H1 (cell line): ENCODE measurements around the gene SUSD5. TPM values are rescaled to one million over a fixed set of nuclear protein-coding genes. Genes with fewer than 3 reads are reported as not detected.

Source experiments
- ASH2L ChIP-seq: fragments of 200-600, 300-600 bp; sonication (generic); IDR thresholded peaks from one replicate; pipeline ENCODE4 v1.7.1; 2017; ENCODE audit warnings: low read length
- CREB1 ChIP-seq: IDR thresholded peaks from 2 replicates; pipeline ENCODE4 v1.6.1; 2012; ENCODE audit warnings: inconsistent platforms
- EP300 ChIP-seq, 2 experiments: IDR thresholded peaks; 1 replicate in 1 of 2; 2 replicates in 1 of 2; pipeline ENCODE4 v1.6.1; 2011 to 2012; ENCODE audit warnings: low read depth in 2 of 2, low read length in 2 of 2, mild to moderate bottlenecking in 2 of 2, borderline replicate concordance in 1 of 2, inconsistent platforms in 1 of 2, moderate library complexity in 1 of 2
- EZH2 ChIP-seq: fragments of 200-600 bp; sonication (generic); IDR thresholded peaks from 2 replicates; pipeline ENCODE4 v1.7.1; 2012; ENCODE audit warnings: low read depth, mild to moderate bottlenecking, moderate library complexity, low read length, inconsistent platforms; ENCODE audit not compliant: severe bottlenecking
- KDM4A ChIP-seq: IDR thresholded peaks from one replicate; pipeline ENCODE4 v1.7.1; 2012; ENCODE audit warnings: low read depth, mild to moderate bottlenecking, moderate library complexity, low read length, inconsistent platforms; ENCODE audit not compliant: severe bottlenecking
- PHF8 ChIP-seq: fragments of 200-600 bp; sonication (generic); conservative IDR thresholded peaks from 2 replicates; pipeline ENCODE4 v1.7.1; 2012; ENCODE audit warnings: low read depth, mild to moderate bottlenecking, inconsistent platforms, low read length, moderate library complexity
- POU5F1 ChIP-seq: IDR thresholded peaks from 2 replicates; pipeline ENCODE4 v1.6.1; 2011; ENCODE audit warnings: low read depth, mild to moderate bottlenecking, low read length, moderate library complexity
- RAD21 ChIP-seq, 2 experiments: IDR thresholded peaks in 1 of 2; conservative IDR thresholded peaks in 1 of 2; 2 replicates each; pipeline ENCODE4 v1.6.1; 2011; ENCODE audit warnings: low read depth in 2 of 2, low read length in 2 of 2, improper control_type of control experiment in 1 of 2, inconsistent platforms in 1 of 2, mild to moderate bottlenecking in 1 of 2, moderate library complexity in 1 of 2
- RBBP5 ChIP-seq: IDR thresholded peaks from 2 replicates; pipeline ENCODE4 v1.7.1; 2012; ENCODE audit warnings: low read depth, mild to moderate bottlenecking, inconsistent platforms, low read length, moderate library complexity, borderline replicate concordance
- SP4 ChIP-seq: IDR thresholded peaks from 2 replicates; pipeline ENCODE4 v1.6.1; 2012; ENCODE audit warnings: low read length, inconsistent platforms
- TBP ChIP-seq: IDR thresholded peaks from 2 replicates; pipeline ENCODE4 v1.6.1; 2011; ENCODE audit warnings: low read depth, low read length, improper control_type of control experiment
- polyA plus RNA-seq, 7 experiments: library from polyadenylated mRNA; depleted of rRNA in 3 of 7; stranded (reverse) in 5 of 7; unstranded in 2 of 7; fragments of >200 nt in 5 of 7; fragments of 200-250 nt in 2 of 7; gene quantifications; 1 replicate in 5 of 7; 2 replicates in 1 of 7; 4 replicates in 1 of 7; pipeline versions ENCODE4 v1.2.1 to v1.2.3, GENCODE V29; 2011 to 2013; ENCODE audit warnings: missing spikeins in 2 of 7, mixed read lengths in 2 of 7
- total RNA-seq: library from RNA; stranded (reverse); fragmentation: NEBNext Ultra II Directional; extraction: Animal tissue kit (Norgen Biotek cat#: 25700); gene quantifications from 2 replicates; pipeline ENCODE4 v1.2.1, GENCODE V29; 2021
- TF ChIP-seq, protein P1 (sequence below): IDR thresholded peaks from 2 replicates; pipeline ENCODE4 v1.6.1; 2012; ENCODE audit warnings: inconsistent platforms
- TF ChIP-seq, protein P2 (sequence below): IDR thresholded peaks from 2 replicates; pipeline ENCODE4 v1.6.1; 2011; ENCODE audit warnings: low read depth, mild to moderate bottlenecking, low read length; ENCODE audit not compliant: insufficient read depth
- TF ChIP-seq, protein P3 (sequence below): IDR thresholded peaks from 2 replicates; pipeline ENCODE4 v1.6.1; 2012; ENCODE audit warnings: inconsistent platforms
- TF ChIP-seq, protein P4 (sequence below), 3 experiments: IDR thresholded peaks; 1 replicate in 2 of 3; 2 replicates in 1 of 3; pipeline versions ENCODE4 v1.5.1 to v1.6.1; 2011; ENCODE audit warnings: low read length in 3 of 3, mild to moderate bottlenecking in 3 of 3, inconsistent platforms in 2 of 3, low read depth in 1 of 3, moderate library complexity in 1 of 3; ENCODE audit not compliant: insufficient read depth in 1 of 3; ENCODE audit errors: control extremely low read depth in 1 of 3

SUSD5 gene
- total and polyA plus RNA-seq, 2 of the 8 experiments (the other 6 are each of a cell fraction or from before 2014, with no cell fraction given) = 0.92 to 3.3 TPM

DNA sequence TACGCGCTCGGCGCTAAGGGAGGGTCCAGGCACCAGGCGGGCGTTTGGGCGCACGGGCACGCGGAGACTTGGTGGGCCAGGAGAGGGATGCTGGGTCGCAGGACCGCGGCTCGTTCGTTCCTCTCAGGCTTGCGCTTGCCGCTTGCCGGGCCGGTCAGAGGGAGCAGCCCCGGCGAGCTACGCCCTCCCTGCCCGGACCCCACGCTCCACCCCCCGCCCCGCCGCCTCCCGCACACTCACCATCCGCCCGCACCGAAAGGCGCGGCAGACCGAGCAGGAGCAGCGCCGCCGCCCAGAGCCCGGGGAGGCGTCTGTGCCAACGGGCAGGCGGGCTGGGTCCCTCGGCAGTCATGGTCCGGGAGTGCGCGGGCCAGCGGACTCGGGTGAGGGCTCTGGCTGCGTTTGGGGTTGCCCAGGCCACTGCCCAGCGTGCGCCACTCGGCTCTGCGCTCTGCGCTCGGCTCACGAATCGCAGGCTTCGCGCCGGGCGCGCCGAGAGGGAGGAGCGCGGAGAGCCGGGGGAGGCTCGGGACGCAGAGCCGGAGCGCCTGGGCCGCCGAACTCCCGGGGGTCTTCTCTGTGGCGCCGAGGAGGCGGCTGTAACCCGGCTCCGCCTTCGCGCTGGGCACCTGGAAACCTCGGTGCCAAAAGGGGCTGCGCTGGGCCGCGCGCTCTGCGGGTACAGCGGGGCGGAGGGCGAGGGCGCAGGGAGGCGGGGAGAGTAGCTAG lies at the start of gene SUSD5 (continued):
- TF ChIP-seq RBBP5 (peak; percentile 78), KDM4A (peak; percentile 90), POU5F1 (no peak), ASH2L (peak; percentile 62), SP4 (0 out of 2 replicates have a peak, but pooled peaks have one; percentile 19), TBP (peak; percentile 38; the same call in 1 of the 2 replicates), CREB1 (no peak), RAD21 (IDR thresholded peaks at IDR 0.05 in 1 of 2, conservative IDR thresholded peaks at IDR 0.05 in 1 of 2; ENCODE audit: low read depth in 2 of 2, low read length in 2 of 2) (no peak), EZH2 (peak; percentile 27), PHF8 (no peak), EP300 (IDR thresholded peaks at IDR 0.05; ENCODE audit: borderline replicate concordance in 1 of 2, low read depth in 2 of 2, low read length in 2 of 2) (no peak)
- TF ChIP-seq, protein P1, sequence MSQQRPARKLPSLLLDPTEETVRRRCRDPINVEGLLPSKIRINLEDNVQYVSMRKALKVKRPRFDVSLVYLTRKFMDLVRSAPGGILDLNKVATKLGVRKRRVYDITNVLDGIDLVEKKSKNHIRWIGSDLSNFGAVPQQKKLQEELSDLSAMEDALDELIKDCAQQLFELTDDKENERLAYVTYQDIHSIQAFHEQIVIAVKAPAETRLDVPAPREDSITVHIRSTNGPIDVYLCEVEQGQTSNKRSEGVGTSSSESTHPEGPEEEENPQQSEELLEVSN = peak; percentile 82
- TF ChIP-seq, protein P2, sequence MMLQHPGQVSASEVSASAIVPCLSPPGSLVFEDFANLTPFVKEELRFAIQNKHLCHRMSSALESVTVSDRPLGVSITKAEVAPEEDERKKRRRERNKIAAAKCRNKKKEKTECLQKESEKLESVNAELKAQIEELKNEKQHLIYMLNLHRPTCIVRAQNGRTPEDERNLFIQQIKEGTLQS = no peak
- TF ChIP-seq, protein P3, sequence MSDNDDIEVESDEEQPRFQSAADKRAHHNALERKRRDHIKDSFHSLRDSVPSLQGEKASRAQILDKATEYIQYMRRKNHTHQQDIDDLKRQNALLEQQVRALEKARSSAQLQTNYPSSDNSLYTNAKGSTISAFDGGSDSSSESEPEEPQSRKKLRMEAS = 0 out of 2 replicates have a peak, but pooled peaks have one; percentile 12
- TF ChIP-seq, protein P4, sequence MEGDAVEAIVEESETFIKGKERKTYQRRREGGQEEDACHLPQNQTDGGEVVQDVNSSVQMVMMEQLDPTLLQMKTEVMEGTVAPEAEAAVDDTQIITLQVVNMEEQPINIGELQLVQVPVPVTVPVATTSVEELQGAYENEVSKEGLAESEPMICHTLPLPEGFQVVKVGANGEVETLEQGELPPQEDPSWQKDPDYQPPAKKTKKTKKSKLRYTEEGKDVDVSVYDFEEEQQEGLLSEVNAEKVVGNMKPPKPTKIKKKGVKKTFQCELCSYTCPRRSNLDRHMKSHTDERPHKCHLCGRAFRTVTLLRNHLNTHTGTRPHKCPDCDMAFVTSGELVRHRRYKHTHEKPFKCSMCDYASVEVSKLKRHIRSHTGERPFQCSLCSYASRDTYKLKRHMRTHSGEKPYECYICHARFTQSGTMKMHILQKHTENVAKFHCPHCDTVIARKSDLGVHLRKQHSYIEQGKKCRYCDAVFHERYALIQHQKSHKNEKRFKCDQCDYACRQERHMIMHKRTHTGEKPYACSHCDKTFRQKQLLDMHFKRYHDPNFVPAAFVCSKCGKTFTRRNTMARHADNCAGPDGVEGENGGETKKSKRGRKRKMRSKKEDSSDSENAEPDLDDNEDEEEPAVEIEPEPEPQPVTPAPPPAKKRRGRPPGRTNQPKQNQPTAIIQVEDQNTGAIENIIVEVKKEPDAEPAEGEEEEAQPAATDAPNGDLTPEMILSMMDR (IDR thresholded peaks at IDR 0.05; ENCODE audit: control extremely low read depth in 1 of 3, insufficient read depth in 1 of 3, low read depth in 1 of 3, low read length in 3 of 3) = no peak
